Activated CD4-positive, alpha-beta memory T cell treated with anti-CD3 and anti-CD28 coated beads for 36 hours (primary cell): ENCODE data around the gene TMEM108. TPM values are rescaled to one million over a fixed set of nuclear protein-coding genes. Genes with fewer than 3 reads are reported as not detected.

Experiments
- CTCF ChIA-PET: fragments of 350-600 bp; sonication (Branson Sonifier 250); formaldehyde crosslinking; loops from one replicate; lab custom pipeline; 2021; ENCODE audit warnings: antibody characterized with exemption, inconsistent platforms; lab: Charles Lee
- POLR2A ChIA-PET: fragments of 350-600 bp; sonication (Branson Sonifier 250); formaldehyde crosslinking; loops from one replicate; lab custom pipeline; 2021; ENCODE audit warnings: antibody characterized with exemption; lab: Charles Lee
- DNase-seq: peaks from one replicate; pipeline ENCODE4 v3.0.0-alpha.2; 2020
- H3K27ac Mint-ChIP-seq: one replicate; pipeline ENCODE4 v1.8.0; 2021; ENCODE audit warnings: mixed read lengths
- H3K27me3 Mint-ChIP-seq: one replicate; pipeline ENCODE4 v1.8.0; 2021; ENCODE audit warnings: mixed read lengths
- H3K36me3 Mint-ChIP-seq: one replicate; pipeline ENCODE4 v1.8.0; 2021; ENCODE audit warnings: mixed read lengths
- H3K4me1 Mint-ChIP-seq: one replicate; pipeline ENCODE4 v1.8.0; 2021; ENCODE audit warnings: low read depth, mixed read lengths
- H3K4me3 Mint-ChIP-seq: one replicate; pipeline ENCODE4 v1.8.0; 2021; ENCODE audit warnings: mild to moderate bottlenecking, mixed read lengths
- H3K9me3 Mint-ChIP-seq: one replicate; pipeline ENCODE4 v1.8.0; 2021; ENCODE audit warnings: mixed read lengths
- intact Hi-C: fragments of 100-400 bp; cut with micrococcal nuclease; formaldehyde crosslinking; loops from one replicate; pipeline ENCODE4 v1.15.1; 2023
- total RNA-seq, 2 experiments: library from RNA; stranded (reverse); gene quantifications; one replicate each; pipeline ENCODE4 v1.2.3, GENCODE V29; 2021

The TMEM108 gene
- total RNA-seq, 2 experiments from 2014 or later = not detected

DNA sequence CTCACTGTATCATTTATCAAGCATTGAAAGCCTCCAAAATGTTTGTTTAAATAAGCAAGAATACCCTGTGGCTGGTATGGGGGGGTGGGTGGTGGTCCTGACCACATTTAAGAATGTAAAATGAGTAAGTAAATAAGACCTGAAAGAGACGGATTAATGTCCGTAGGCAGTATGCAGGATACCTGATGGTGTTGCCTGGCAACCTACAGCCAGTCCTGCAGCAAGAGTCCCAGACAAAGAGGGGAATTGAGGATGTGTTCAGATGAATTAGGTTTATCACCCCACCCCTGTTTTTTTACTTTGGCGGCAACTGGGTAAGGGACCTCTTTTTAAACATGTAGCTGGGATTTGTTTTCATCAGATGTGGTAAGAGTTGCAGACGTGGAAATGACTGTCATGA, 261.9 kb downstream of the TMEM108 start:
- CTCF ChIA-PET = no interaction called here
- Mint-ChIP-seq H3K4me3 (no peak overlapping the region), H3K27ac (no peak overlapping the region), H3K27me3 (no peaks in the 10 kb centered on the region), H3K4me1 (peaks cover 3% of the 10 kb centered on the region), H3K9me3 (no peaks in the 10 kb centered on the region), H3K36me3 (no peaks in the 10 kb centered on the region)
- POLR2A ChIA-PET = no interaction called here
- no peak for DNase-seq
- intact Hi-C loops = no loop called here

DNA sequence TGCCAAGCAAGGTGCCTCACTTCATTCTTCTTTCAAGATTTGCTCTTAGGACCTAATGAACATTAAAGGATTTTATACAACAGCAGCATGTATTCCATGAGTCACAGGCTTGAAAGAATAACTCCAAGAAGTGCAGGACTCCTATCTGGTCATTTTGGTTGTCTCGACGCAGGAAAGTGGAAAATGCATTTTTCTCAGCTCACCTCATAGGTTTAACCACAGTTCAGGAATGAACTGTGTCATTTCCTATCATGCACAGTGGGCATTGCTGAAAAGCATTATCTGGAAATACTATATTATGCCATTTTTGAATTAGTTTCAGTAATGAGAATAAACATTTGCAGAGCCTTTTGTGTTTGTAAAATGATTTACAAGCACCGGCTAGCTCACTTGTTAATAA, 263.0 kb downstream of the TMEM108 start:
- POLR2A ChIA-PET = no interaction called here

DNA sequence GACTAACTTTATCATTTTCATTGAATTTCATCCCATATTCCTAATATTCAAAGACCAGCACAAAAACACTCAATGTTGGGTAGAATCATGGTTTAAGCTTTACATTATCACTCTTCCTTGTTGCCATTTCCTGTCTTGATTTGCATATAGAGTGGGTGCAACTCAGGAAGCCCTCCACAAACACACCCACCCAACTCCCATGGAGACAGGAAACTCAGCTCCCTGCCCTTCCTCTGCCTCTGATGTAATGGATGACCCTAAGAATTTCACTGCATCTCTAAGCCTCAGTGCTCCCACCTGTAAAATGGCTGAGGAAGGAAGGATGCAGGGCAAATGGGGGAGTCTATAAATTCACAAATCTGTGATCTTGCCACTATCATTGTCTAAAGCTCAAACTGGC, 263.5 kb downstream of the TMEM108 start:
- intact Hi-C loops = no loop called here
- no peaks in the 10 kb centered on the region for H3K9me3 Mint-ChIP-seq
- CTCF ChIA-PET = no interaction called here
- POLR2A ChIA-PET = no interaction called here
- no peak for DNase-seq
- no peak overlapping the region for H3K4me3 Mint-ChIP-seq
- no peaks in the 10 kb centered on the region for H3K27me3 Mint-ChIP-seq
- no peak overlapping the region for H3K27ac Mint-ChIP-seq
- no peaks in the 10 kb centered on the region for H3K4me1 Mint-ChIP-seq
- H3K36me3 Mint-ChIP-seq = no peaks in the 10 kb centered on the region

More for the DNA sequence above, 263.0 kb downstream of the TMEM108 start:
- no peak for DNase-seq
- intact Hi-C loops = no loop called here
- Mint-ChIP-seq H3K9me3 (no peaks in the 10 kb centered on the region), H3K36me3 (no peaks in the 10 kb centered on the region), H3K27ac (no peak overlapping the region), H3K4me3 (no peak overlapping the region), H3K4me1 (no peaks in the 10 kb centered on the region), H3K27me3 (no peaks in the 10 kb centered on the region)
- CTCF ChIA-PET = no interaction called here

DNA sequence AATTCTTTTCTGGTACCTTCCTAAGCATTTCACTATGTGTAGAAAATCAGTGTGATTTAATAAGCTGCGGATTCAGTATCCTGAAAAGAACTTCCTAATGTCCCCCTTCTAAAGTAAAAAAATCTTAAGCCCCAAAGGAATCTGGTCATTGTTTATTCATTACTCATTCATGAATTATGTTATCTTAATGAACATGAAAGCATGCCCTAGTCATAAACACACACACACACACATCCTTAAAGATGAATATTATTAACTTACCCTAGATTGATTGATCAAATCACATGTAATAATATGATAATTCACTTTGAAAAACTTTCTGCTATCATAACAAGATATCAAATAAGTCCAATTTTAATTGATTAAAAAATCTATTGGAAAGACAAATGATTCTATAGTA, 265.2 kb downstream of the TMEM108 start:
- no peak overlapping the region for H3K27ac Mint-ChIP-seq
- H3K27me3 Mint-ChIP-seq = peaks cover 1% of the 10 kb centered on the region
- DNase-seq = no peak
- H3K36me3 Mint-ChIP-seq = no peaks in the 10 kb centered on the region
- ChIA-PET CTCF (no interaction called here), POLR2A (no interaction called here)
- intact Hi-C loops = no loop called here
- no peaks in the 10 kb centered on the region for H3K4me1 Mint-ChIP-seq
- H3K4me3 Mint-ChIP-seq = no peak overlapping the region
- peaks cover 6% of the 10 kb centered on the region for H3K9me3 Mint-ChIP-seq

DNA sequence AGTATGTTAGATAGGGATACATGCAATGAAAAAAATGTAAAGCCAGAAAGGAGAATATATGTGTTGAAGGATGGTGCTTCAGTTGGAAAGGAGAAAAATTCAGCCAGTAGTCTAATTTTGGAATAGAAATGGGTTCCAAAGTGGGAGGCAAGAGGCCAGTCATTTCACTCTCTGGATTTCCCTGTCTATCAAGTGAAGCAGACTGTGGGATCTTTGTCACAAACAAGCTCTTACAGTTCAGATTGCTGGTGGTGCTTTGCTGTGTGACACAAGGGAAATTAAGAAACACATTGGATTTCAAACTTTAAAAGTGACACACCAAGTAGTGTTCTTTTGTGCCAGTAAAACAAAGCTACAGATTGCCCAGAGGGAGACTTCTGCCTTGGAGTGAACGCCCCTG, 279.7 kb downstream of the TMEM108 start:
- ChIA-PET CTCF (no interaction called here), POLR2A (no interaction called here)
- H3K27me3 Mint-ChIP-seq = peaks cover 11% of the 10 kb centered on the region
- H3K4me1 Mint-ChIP-seq = no peaks in the 10 kb centered on the region
- no peak for DNase-seq
- no peak overlapping the region for H3K4me3 Mint-ChIP-seq
- H3K9me3 Mint-ChIP-seq = peaks cover 21% of the 10 kb centered on the region
- intact Hi-C loops = no loop called here
- no peaks in the 10 kb centered on the region for H3K36me3 Mint-ChIP-seq
- no peak overlapping the region for H3K27ac Mint-ChIP-seq

DNA sequence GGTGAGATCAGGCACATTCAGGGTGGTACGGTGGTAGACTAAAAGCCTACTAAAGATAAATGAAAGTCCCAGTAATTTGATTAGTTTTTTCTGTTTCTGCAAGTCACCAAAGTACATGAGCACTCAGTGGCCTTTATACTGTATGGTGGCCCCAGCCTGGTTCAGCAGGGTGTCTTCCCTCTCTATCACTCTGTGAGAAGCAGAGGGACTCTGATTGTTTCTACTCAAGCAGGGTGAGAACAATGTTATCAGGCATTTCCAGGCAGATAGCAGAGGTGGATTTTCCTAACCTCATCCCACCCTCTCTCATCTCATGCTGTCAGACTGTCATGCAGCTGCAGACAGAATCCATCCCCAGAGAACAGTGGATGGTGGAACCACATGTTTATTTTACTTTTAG, 290.2 kb downstream of the TMEM108 start:
- intact Hi-C loops = no loop called here
- Mint-ChIP-seq H3K9me3 (peaks cover 4% of the 10 kb centered on the region), H3K4me1 (no peaks in the 10 kb centered on the region), H3K27ac (no peak overlapping the region), H3K27me3 (no peaks in the 10 kb centered on the region), H3K36me3 (no peaks in the 10 kb centered on the region), H3K4me3 (no peak overlapping the region)
- ChIA-PET POLR2A (no interaction called here), CTCF (no interaction called here)
- DNase-seq = no peak

DNA sequence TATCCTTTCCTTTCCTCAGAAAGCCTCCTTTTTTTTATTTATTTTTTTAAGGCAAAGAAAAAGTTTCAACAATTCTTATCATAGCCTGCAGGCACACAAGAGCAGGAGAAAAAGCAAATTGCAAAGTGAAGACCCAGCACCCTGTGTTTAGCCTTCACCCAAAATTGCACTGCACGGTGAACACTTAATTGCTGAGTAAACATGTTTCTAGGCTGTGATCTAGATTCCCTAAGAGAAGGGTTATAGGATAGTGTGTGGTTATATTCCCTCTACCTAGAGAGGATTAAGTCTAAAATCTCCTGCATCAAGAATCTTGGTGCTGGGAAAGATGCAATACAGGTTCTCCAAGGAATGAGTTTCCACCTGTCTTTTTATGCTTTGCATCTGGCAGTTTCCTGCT, 291.4 kb downstream of the TMEM108 start:
- Mint-ChIP-seq H3K4me3 (no peak overlapping the region), H3K9me3 (no peaks in the 10 kb centered on the region), H3K4me1 (no peaks in the 10 kb centered on the region), H3K27ac (no peak overlapping the region), H3K36me3 (no peaks in the 10 kb centered on the region), H3K27me3 (no peaks in the 10 kb centered on the region)
- POLR2A ChIA-PET = no interaction called here
- intact Hi-C loops = no loop called here
- CTCF ChIA-PET = no interaction called here
- DNase-seq = no peak

DNA sequence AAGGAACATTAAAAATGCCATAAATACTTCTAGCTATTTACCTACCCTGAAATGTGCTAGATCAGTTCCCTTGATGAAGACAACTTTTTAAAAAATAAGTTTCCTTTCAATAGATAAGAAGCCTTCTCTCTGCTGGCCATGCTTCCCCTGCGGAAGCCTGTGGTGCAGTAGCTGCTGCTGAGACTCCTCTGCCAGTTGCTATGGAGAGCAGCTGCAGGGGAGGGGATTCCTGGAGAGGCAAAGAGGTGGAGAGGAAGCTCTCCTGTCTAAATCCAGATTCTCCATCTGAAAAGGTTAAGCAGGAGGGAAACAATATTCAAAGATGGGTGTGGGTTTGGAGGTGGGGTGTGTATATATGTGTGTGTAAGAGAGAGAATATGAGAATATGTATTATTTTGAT, 291.9 kb downstream of the TMEM108 start:
- Mint-ChIP-seq H3K27me3 (no peaks in the 10 kb centered on the region), H3K9me3 (no peaks in the 10 kb centered on the region), H3K4me3 (no peak overlapping the region), H3K4me1 (no peaks in the 10 kb centered on the region), H3K36me3 (no peaks in the 10 kb centered on the region), H3K27ac (no peak overlapping the region)
- no peak for DNase-seq
- CTCF ChIA-PET = no interaction called here
- POLR2A ChIA-PET = no interaction called here
- intact Hi-C loops = no loop called here

DNA sequence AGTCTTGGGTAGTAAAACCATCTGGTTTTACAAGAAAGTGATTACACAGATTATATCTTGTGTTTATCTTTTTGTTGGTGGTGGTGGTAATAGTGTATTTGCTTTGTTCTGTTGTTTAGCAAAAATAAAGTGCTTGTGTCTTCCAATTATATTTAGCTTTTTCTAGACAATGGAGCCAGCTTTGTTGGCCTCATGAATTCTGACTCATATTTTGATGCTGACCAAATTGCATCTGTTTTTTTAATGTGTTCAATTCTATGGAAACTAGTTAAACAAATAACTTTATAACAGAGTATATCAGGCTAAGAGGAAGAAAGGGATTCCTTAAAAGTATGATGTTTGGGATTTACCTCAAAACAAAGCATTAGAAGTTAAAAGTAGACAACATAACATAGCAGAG, 292.3 kb downstream of the TMEM108 start:
- DNase-seq = no peak
- Mint-ChIP-seq H3K9me3 (no peaks in the 10 kb centered on the region), H3K4me3 (no peak overlapping the region), H3K27me3 (no peaks in the 10 kb centered on the region), H3K36me3 (no peaks in the 10 kb centered on the region), H3K27ac (no peak overlapping the region), H3K4me1 (no peaks in the 10 kb centered on the region)
- ChIA-PET POLR2A (no interaction called here), CTCF (no interaction called here)
- intact Hi-C loops = no loop called here

DNA sequence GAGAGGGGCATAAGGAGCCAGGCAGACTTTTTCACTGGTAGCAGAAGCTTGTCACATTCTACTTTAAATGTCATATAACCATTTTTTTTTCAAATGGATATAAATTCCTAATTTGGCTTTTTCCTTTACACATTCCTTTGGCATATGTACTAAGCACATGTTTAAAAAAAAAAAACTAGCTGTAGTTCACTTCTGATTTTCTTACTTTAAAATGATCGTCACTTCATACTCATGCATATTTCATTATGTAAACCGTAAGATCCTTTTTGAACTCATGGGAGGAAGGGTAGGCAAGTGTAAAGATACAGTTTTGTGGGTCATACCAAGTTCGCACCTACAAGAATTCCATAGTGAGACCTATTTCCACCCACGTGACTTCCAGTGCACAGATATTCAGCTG, 316.5 kb downstream of the TMEM108 start:
- Mint-ChIP-seq H3K36me3 (no peaks in the 10 kb centered on the region), H3K27me3 (peaks cover 3% of the 10 kb centered on the region), H3K4me1 (no peaks in the 10 kb centered on the region), H3K9me3 (peaks cover 12% of the 10 kb centered on the region), H3K27ac (no peak overlapping the region), H3K4me3 (no peak overlapping the region)
- intact Hi-C loops = no loop called here
- DNase-seq = no peak
- ChIA-PET POLR2A (no interaction called here), CTCF (no interaction called here)

DNA sequence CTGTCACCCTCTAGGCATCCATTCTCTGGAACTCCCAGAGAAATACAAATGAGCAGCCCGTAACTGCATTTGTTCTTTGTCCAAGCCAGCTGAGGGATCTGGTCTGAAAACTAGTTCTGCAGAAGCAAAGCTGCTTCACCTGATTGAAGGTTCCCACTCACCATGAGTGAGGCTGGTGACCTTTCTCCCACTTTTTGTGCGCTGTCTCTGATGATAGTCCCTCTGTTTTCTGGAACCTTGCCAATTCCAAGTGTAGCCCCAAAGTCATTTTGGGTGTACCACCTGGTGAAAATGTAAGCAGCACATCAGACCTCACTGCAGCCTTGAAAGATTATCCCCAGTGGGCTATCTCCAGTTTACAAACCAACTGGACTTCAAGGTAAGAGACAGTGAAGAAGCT, 322.3 kb downstream of the TMEM108 start:
- H3K27me3 Mint-ChIP-seq = peaks cover 8% of the 10 kb centered on the region
- H3K9me3 Mint-ChIP-seq = peaks cover 12% of the 10 kb centered on the region
- no peak overlapping the region for H3K4me3 Mint-ChIP-seq
- H3K27ac Mint-ChIP-seq = no peak overlapping the region
- CTCF ChIA-PET = no interaction called here
- no peaks in the 10 kb centered on the region for H3K4me1 Mint-ChIP-seq
- intact Hi-C loops = no loop called here
- no peaks in the 10 kb centered on the region for H3K36me3 Mint-ChIP-seq
- no peak for DNase-seq
- POLR2A ChIA-PET = no interaction called here

DNA sequence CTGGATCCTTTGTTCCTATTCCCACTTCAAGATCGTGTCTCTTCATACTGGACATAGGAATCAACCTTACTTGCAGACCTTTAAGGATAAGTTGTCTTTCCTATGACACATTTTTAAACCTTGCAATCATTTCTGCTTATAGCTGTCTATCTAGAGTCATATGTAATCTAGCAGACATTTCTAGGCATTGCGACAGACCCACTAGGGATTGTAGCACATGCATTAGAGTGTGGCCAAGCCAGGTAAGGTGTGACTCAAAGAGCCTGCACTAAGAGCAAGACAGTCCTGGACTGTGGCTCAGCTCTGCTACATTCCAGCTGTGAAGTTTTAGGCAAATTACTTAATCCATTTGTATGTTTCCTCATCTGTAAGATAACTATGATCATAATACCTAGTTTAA, 322.8 kb downstream of the TMEM108 start:
- ChIA-PET CTCF (no interaction called here), POLR2A (no interaction called here)
- Mint-ChIP-seq H3K27me3 (peaks cover 8% of the 10 kb centered on the region), H3K9me3 (peaks cover 9% of the 10 kb centered on the region), H3K36me3 (no peaks in the 10 kb centered on the region), H3K4me1 (no peaks in the 10 kb centered on the region), H3K27ac (no peak overlapping the region), H3K4me3 (no peak overlapping the region)
- no peak for DNase-seq
- intact Hi-C loops = no loop called here

DNA sequence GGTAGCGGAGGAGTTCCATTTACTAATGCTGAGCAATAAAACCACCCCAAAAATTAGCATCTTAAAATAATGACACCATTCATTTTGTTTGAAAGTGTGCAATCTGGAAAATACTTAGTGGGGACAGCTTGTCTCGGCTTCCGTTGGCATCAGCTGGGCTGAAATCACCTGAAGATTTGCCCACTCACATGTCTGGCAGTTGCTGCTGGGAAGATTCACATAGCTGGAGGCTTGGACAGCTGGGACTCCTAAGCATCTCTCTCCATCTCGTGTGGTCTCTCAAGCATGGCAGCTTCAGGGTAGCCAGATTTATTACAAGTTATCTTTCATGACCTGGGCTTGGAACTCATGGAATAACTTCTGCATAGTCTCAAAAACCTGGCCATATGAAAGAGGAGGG, 323.2 kb downstream of the TMEM108 start:
- ChIA-PET CTCF (no interaction called here), POLR2A (no interaction called here)
- H3K4me1 Mint-ChIP-seq = no peaks in the 10 kb centered on the region
- H3K27ac Mint-ChIP-seq = no peak overlapping the region
- no peaks in the 10 kb centered on the region for H3K36me3 Mint-ChIP-seq
- DNase-seq = no peak
- peaks cover 5% of the 10 kb centered on the region for H3K9me3 Mint-ChIP-seq
- no peak overlapping the region for H3K4me3 Mint-ChIP-seq
- H3K27me3 Mint-ChIP-seq = peaks cover 8% of the 10 kb centered on the region
- intact Hi-C loops = no loop called here

DNA sequence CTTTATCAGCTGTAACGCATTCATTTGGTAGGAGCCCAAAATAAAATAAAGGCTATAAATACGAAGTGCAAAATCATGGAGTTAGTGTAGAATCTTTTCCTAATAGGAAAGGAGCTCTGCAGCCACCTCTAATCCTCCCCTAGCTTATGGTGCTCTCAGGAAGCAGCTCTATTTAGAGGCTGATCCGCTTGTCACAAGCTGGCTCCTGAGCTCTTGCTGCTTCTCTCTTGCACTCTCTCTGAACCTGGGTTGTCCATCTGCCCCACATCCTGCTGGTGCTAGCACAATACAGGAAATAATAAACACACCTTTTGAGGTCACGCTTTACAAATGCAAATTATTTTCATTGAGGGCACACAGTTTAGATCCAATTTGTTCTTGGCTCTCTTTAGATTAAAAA, 324.3 kb downstream of the TMEM108 start:
- H3K4me3 Mint-ChIP-seq = no peak overlapping the region
- no peaks in the 10 kb centered on the region for H3K9me3 Mint-ChIP-seq
- ChIA-PET CTCF (interaction anchor here (0.7 kb wide), 1 partner anchor 21 kb away, joined by 3 read pairs; no protein-coding TSS in a partner anchor), POLR2A (no interaction called here)
- peaks cover 5% of the 10 kb centered on the region for H3K27me3 Mint-ChIP-seq
- no peaks in the 10 kb centered on the region for H3K36me3 Mint-ChIP-seq
- no peaks in the 10 kb centered on the region for H3K4me1 Mint-ChIP-seq
- H3K27ac Mint-ChIP-seq = no peak overlapping the region
- intact Hi-C loops = no loop called here
- DNase-seq = no peak
